ENCODE results near the gene RHOA.

DNA sequence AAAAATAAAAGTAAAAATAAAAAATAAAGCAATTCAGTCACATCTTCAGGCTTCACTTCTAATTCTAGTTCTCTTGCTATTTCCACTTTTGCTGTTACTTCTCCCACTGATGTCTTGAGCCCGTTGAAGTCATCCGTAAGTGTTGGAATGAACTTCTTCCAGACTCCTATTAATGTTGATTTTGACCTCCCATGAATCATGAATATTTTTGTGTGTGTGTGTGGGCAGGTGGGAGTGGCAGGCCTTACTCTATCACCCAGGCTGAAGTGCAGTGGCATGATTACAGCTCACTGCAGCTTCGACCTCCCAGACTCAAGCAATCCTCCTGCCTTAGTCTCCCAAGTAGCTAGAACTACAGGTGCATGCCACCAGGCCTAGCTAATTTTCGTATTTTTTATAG is 82.6 kb downstream of the RHOA start:
- TF ChIP-seq, protein P1, sequence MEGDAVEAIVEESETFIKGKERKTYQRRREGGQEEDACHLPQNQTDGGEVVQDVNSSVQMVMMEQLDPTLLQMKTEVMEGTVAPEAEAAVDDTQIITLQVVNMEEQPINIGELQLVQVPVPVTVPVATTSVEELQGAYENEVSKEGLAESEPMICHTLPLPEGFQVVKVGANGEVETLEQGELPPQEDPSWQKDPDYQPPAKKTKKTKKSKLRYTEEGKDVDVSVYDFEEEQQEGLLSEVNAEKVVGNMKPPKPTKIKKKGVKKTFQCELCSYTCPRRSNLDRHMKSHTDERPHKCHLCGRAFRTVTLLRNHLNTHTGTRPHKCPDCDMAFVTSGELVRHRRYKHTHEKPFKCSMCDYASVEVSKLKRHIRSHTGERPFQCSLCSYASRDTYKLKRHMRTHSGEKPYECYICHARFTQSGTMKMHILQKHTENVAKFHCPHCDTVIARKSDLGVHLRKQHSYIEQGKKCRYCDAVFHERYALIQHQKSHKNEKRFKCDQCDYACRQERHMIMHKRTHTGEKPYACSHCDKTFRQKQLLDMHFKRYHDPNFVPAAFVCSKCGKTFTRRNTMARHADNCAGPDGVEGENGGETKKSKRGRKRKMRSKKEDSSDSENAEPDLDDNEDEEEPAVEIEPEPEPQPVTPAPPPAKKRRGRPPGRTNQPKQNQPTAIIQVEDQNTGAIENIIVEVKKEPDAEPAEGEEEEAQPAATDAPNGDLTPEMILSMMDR (IDR thresholded peaks at IDR 0.05; ENCODE audit: low read length) = no peak
- TF ChIP-seq EZH2 (IDR thresholded peaks at IDR 0.05; ENCODE audit: borderline replicate concordance, low read length) = no peak
